IPS-18c (cell line): ENCODE results near the gene DPYSL5.

ENCODE experiments used
- H3K4me3 ChIP-seq: 2 replicates; pipeline ENCODE4 v1.7.0; 2013; ENCODE audit warnings: low read depth, mild to moderate bottlenecking, low read length, moderate library complexity; ENCODE audit not compliant: insufficient read depth
- H3K9me3 ChIP-seq: one replicate; pipeline ENCODE4 v1.6.1; 2013; ENCODE audit warnings: mild to moderate bottlenecking, low read length, moderate library complexity; ENCODE audit not compliant: control insufficient read depth, insufficient read depth

The DPYSL5 gene

DNA sequence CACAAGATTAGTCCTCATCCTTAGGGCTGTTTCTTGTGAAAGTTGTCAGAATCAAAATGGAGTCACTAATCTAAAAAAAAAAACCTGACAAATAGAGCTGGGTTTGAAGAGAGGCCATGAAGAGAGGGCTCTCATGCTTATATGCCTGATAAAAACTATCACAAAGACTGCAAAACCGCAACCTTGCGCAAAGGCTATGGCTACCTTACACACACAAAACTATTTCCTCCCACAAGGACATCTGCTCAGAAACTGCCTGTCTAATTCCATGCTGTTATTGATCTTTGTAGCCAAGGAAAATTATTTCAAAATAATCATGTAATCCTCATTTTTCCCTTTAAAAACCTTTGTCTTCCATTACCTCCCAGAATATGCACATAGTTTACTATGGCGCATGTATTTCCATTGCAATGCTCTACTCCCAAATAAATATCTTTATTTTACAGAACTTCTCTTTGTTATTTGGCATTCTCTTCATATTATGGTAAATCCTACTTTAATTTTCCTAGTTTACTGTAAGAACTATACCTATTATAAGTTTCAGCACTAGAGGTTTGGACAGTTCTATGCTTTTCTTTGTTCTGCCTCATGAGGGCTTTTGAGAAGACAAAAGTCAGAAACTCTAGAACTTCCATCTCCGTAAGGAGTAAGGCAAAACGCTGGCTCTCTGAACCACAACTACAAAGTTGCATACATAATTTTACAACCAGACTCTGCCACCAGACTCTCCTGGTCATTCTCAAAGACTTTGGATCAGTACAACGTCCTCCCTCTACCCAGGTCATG is 9.6 kb upstream of the DPYSL5 start:
- H3K9me3 ChIP-seq: no peaks in the 10 kb centered on the region
- H3K4me3 ChIP-seq: no peak overlapping the region

DNA sequence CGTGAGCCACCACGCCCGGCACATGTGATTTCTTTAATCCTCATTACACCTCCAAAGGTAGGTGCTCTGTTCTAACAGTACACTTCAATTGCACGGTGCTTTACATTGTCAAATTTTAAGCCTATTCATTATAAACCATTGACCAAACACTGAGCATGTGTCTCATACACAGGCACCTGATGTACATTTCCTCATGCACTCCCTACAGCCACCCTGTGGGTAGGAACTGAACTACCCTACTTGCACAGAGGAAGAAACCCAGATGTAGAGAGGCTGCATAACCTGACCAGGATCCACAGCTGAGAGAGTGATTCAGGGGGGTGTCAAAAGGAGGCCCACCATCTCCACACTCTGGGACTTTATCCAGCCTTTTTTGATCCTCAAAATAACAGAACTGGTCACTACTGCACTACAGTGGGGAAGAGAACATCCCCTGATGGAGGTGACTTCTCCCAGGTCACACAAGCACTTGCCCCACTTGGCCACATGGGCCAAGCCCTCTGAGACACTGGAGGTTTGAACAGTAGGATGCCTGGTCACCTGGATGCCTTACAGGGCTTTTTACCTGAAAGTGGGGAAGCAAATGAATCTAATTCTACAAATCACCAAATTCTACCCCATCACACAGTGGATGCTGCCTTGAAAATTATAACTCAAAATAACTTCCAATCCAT is 6.9 kb upstream of the DPYSL5 start:
- Histone ChIP-seq H3K9me3 (no peaks in the 10 kb centered on the region), H3K4me3 (no peak overlapping the region)

DNA sequence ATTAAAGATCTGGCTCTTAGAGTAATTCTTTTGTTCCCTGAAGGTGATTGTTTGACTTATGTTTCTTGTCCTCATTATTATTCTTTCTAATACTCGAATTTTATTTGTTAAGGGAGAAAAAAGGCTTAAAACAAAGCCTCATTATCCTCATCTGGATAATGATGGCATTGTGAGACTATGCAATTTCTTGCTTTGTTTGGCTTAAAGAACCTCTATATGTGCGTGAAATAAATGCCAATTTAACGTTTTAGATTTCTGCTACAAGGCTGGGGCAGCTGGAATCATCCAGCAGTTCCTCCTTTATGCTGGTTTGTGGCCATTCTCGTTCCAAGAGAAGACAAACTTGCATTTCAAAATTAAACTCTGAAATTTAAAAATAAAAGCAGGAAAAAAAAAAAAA is 4.9 kb upstream of the DPYSL5 start:
- H3K4me3 ChIP-seq: no peak overlapping the region
- H3K9me3 ChIP-seq: peaks cover 2% of the 10 kb centered on the region

DNA sequence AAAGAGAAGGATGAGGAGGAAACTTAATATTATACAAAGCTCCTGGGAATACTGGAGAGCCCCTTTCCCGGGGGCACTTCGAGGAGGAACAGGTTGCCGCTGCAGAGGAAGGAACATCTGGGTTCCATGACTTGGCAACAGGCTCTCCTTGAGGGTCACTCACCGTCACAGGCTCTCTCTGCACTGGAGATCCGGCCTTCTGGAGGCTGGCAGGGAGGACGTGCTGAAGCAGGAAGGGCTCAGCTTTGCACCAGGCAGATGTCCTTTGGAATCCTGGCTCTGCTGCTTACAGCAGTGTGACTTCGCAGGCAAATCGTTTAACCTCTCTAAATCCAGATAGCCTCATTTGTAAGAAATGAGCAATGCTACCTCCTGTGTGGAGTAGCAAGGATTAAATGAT is 2.9 kb upstream of the DPYSL5 start:
- Histone ChIP-seq H3K9me3 (peaks cover 2% of the 10 kb centered on the region), H3K4me3 (no peak overlapping the region)

DNA sequence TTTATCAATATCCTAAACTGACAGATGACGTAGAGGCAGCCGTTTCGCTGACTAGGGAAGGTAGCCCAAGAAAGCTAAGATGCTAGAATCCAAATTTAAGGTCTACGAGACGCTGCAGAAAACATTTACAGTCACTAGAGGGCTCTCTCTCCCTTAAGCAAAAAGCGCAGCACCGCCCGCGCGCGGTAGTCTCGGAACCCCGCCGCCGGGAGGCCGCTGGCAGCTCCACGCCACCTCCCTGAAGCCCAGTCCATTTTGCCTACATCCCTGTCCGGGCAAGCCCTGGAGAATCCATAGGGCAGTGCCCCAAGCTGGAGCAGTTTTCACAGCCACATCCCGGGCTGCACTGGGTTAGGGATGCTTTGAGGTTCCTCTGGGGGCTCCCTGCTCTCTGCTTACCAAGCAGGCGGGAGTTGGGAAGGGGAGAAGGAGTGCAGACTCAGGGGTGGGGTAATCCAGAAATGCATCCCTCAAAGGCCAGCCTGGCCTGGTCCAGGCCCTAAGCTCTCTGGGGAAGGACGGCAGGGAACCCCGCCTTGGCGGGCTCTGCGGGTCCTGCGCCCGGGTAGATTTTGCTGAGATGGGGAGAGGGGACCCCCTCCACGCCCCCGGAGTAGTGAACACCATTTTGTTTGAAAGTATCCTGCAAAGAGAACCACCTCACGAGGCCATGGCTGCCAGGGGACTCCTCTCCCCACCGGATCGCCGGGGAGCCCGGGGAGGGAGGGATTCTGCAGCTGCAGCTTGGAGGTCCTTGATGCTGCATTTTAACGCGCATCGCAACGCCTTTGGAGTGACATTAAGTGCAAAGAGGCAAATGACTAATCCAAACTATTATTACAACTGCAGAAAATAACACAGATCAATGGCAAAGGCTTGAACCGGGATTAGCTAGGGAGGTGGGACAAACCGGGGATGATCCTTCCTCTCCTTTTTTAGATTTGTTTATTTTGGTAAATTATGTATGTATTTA is 1.3 kb upstream of the DPYSL5 start:
- Histone ChIP-seq H3K4me3 (peak overlapping the region; percentile 67), H3K9me3 (peaks cover 2% of the 10 kb centered on the region)

DNA sequence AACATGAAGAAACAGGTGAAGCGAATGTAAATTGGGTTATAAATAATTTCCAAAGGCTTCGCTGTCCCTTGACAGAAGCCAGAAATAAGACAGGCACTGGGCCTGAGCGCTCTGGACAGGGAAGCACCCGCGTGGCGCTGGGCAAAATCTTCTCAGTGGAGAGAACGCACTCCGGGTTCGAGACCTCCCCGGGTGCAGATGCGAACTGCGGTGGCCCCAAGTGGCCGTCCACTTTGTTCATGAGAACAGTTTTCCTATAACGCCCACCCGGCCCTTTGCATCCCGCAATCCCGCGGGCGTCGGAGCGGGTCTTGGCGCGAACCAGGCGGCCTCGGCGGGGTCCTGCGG is 651 bp upstream of the DPYSL5 start:
- peak overlapping the region; percentile 67 for H3K4me3 ChIP-seq
- peaks cover 2% of the 10 kb centered on the region for H3K9me3 ChIP-seq

DNA sequence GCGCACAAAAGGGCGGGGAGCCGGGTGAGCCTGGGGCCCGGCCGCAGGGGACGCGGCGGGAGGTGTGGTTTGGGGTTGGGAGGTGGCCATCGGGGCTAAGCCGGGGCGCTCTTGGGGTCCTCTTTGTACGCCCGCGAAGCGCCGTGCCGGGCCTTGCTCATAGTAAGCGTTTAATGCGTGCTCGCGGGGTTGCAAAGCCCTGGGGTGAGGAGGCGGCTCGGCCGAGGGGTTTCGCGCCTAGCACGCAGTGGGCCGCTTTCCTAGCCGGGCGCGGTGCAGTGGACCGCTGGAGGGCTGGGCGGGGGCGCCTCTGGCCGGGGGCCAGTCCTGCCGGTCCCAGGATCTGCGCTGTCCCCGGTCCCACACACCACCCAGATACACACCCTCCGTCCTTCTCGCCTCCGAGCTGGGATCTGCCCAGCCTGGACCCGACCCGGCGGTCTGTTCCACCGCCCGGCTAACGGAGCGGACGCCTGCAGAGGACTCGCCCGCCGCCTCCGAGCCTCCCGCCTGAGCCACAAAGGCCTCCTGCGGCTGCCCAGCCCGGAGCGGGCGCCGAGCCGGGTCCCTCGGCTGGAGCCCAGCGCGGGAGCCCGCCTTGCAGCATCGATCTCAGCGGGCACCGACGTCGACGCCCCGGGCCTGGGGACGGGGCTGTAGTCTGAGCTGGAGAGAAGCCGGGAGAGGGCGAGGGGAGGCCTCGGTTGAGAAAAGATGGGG is 564 bp downstream of the DPYSL5 start:
- Histone ChIP-seq H3K4me3 (peak overlapping the region; percentile 67), H3K9me3 (peaks cover 2% of the 10 kb centered on the region)

DNA sequence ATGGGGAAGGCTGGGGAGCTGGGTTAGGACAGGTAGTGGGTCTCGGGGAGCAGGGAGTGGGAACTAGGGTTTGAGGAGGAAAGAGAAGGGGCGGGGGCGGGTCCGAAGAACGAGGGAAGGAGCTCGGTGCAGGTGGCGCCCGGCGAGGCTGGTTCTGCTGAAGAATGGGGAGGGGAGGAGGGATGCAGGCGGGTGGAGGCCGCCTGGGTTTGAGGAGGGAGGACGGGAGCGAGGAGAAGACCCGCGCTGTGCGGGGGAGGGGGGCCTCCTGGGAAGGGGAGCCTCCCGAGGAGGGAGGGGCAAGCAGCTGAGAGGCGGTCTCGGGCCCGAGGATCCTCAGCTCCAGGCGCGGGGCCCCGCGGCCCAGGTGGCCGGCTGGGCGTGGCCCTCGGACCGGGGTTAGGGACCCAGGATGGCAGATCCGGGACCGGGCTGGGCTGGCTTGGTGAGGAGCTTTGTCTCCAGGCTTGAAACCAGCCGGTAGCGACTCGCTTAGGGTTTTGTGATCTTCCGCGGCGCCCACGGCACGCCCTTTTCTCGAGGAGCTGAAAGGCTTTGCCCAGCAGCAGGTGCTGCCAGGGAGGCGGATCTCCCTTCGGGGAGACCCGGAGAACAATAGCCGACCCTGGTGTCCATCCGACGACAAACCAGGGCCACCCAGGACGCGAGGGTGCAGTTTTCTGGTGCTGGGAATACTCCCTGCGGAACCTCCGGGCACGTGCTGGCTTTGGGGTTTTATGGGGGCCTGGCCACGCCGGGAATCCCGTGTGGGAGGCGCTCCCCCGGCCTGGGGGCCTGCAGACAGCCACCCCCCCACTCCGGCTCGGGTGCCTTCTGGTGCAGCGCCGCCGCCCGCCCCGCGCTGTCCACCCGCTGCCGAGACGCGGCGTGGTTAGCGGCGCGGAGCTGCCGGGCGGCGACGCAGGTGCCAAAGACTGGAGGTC is 1.4 kb downstream of the DPYSL5 start:
- peak overlapping the region; percentile 67 for H3K4me3 ChIP-seq
- peaks cover 2% of the 10 kb centered on the region for H3K9me3 ChIP-seq

DNA sequence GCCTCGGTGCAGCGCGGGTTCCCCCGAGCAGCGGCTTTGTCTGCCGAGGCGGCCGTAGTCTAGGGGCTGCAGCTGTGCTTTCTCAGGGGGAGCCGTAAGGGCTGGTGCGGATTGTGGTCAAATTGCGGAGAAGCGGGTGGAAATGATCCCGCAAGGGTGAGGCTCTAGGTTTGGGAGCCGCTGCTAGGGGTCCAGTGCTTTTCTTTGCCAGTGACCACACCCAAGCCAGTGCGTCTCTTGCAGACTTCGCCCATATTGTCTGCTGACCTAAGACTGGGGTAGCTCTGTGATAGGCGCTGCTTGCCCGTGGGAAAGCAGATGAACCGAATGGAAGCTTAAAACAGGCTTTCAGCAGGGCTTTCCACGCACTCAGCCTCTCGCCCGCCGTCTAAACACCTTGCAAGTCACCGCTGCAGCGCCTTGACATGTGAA is 2.1 kb downstream of the DPYSL5 start:
- H3K4me3 ChIP-seq: peak overlapping the region; percentile 67

DNA sequence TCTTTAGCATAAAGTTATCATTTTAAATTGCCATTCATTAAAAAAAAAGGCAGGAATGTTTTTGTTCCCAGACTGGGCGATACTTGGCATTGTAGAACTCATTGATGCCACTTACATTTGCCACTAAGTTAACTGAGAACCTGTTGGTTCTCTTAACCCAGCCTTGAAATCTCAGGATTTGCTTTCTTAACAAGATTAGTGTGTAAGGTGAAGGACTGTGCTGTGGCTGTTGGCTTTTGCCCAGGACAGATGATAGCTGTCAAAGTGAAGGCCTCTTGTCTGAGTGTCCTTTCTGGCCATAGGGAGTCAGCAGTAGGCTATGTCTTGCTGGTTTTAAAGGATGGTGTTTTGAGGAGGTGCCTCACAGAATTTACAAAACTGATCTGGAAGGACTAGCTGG is 2.6 kb downstream of the DPYSL5 start:
- H3K4me3 ChIP-seq: no peak overlapping the region
- H3K9me3 ChIP-seq: peaks cover 2% of the 10 kb centered on the region

More for the DNA sequence above, 2.1 kb downstream of the DPYSL5 start:
- H3K9me3 ChIP-seq: peaks cover 2% of the 10 kb centered on the region

DNA sequence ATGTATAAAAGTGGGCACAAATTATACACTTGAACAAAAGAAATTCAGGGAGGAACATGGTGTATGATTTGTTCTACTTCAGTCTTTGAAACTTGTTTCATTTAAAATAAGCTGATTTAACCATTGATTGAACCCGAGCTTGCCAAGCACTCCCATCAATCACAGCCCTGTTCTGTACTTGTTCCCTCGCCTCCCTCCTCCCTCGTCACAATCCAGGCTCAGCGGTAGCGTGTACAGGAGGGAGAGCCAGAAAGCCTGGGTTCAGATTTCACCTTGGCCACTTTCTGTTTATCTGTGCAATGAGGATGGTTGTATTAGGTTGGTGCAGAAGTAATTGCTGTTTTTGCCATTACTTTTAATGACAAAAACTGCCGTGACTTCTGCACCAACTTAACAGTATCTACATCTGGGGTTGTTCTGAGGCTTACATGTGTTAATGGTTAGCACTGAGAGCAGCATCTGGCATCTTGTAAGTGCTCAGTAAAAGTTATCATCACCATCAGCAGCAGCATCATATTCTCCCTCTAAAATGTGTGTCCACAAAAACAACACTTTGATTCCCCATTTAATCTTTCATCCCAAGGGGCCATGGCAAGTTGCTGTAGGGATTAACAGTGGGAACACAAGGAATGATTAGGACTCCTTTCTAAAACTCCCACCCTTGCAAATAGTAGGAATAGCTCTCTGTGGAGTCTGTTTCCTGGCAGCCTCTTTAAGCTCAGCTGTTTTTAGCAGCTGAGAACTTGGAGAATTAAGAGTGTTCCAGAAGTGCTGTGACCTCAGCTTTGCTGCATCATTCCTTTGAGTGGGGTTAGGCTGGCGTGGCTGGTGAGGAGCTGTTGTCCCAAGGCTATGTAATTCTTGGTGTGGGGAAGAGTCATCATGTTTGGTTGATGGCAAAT is 4.7 kb downstream of the DPYSL5 start:
- H3K4me3 ChIP-seq: no peak overlapping the region

DNA sequence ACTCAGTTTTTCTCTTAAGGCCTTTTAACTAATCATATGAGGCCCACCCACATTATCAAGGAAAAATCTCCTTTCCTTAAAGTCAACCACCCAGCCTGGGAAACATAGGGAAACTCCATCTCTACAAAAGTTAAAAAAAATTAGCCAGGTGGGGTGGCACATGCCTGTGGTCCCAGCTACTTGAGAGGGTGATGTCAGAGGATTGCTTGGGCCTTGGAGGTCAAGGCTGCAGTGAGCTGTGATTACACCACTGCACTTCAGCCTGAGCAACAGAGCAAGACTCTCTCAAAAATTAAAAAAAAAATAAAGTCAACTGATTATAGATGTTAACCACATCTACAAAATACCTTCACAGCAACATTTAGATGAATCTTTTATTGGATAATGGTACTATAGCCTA is 5.8 kb downstream of the DPYSL5 start:
- H3K9me3 ChIP-seq: no peaks in the 10 kb centered on the region
- no peak overlapping the region for H3K4me3 ChIP-seq

More for the DNA sequence above, 4.7 kb downstream of the DPYSL5 start:
- H3K9me3 ChIP-seq: no peaks in the 10 kb centered on the region

DNA sequence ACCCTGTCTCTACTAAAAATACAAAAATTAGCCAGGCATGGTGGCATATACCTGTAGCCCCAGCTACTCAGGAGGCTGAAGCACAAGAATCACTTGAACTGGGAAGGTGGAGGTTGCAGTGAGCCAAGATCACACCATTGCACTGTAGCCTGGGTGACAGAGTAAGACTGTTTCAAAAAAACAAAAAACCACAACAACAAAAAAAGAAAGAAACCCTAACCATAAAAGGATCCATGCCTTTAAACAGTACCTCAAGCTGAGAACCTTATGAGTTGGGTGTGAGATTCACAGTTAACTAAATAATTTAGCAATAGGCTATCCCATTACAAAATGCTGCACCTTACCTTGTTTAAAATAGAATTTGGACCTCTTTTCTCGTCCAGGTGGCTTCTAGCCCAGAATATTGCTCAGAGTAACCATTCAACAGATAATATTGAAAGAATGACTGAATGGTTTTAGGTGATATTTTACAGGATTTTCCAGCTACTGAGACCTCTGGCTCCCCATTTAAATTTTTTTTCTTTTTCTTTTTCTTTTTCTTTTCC is 6.4 kb downstream of the DPYSL5 start:
- Histone ChIP-seq H3K4me3 (no peak overlapping the region), H3K9me3 (no peaks in the 10 kb centered on the region)

DNA sequence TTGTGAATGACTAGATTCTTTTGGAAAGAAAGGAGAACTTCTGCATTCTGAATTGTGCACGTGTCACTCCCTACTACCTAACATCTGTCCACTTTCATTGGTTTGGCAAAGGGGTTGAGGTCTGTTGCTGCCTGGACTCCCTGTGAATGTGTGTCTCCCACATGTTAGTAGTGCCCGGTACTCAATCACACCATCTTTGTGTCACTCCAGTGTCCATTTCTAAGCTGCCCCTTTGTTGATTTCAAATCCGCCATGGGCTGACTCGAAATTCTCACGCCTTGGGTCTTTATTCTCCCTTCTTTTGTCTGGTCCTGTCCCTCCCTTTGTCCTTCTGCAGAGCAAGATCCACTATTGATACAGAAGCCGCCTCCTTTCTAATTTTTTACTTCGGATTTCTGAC is 7.5 kb downstream of the DPYSL5 start:
- Histone ChIP-seq H3K9me3 (no peaks in the 10 kb centered on the region), H3K4me3 (no peak overlapping the region)

DNA sequence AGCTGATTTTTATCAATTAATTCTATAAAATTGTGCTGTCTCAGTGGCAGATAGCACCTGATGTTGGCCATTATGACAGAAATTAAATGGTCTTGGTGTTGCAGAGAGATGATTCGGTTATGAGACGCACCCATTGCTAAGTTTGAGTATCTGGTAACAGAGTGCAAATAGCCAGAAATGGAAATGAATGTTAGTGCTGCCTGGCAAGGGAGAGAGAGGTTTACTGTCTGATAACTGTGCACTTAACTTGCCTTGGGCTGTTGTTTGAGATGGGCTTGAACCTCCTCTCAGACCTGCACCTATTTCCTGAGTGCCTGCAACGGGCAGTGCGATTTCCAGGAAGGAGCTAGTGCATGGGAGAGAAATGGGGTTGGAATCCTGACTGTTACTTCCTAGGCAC is 11.7 kb downstream of the DPYSL5 start:
- no peak overlapping the region for H3K4me3 ChIP-seq
- H3K9me3 ChIP-seq: no peaks in the 10 kb centered on the region
